Breast epithelium (tissue), 4 donors: Measurements from ENCODE around the gene STRIP1. TPM values are rescaled to one million over a fixed set of nuclear protein-coding genes. Genes with fewer than 3 reads are reported as not detected.

Experiments used
- DNase-seq, 2 donors: peaks; one replicate each; pipeline ENCODE4 v3.0.0-alpha.2; 2019; ENCODE audit warnings: low spot score in 2 of 2
- H3K27ac ChIP-seq, 2 donors: fragments of 200-600 bp; sonication (generic) in 1 of 2; one replicate each; pipeline ENCODE4 v1.5.1; 2016 to 2019; ENCODE audit warnings: mild to moderate bottlenecking in 1 of 2
- H3K27me3 ChIP-seq, 2 donors: fragments of 200-600 bp; sonication (generic) in 1 of 2; one replicate each; pipeline versions ENCODE4 v1.5.1 to v1.6.0; 2017 to 2019; ENCODE audit warnings: control low read depth in 1 of 2, mild to moderate bottlenecking in 1 of 2
- H3K36me3 ChIP-seq: fragments of 200-600 bp; one replicate; pipeline ENCODE4 v1.5.1; 2019
- H3K4me1 ChIP-seq, 2 donors: fragments of 200-600 bp; sonication (generic); one replicate each; pipeline ENCODE4 v1.5.1; 2016 to 2019; ENCODE audit warnings: control low read depth in 1 of 2
- H3K4me3 ChIP-seq, 3 donors: fragments of 200-600 bp; sonication (generic); 1 replicate in 2 of 3; 2 replicates in 1 of 3; pipeline ENCODE4 v1.5.1; 2016 to 2019; ENCODE audit warnings: mild to moderate bottlenecking in 3 of 3, moderate library complexity in 2 of 3
- H3K9me3 ChIP-seq, 2 donors: fragments of 200-600 bp; sonication (generic) in 1 of 2; one replicate each; pipeline ENCODE4 v1.5.1; 2016 to 2019; ENCODE audit warnings: control low read depth in 1 of 2
- POLR2A ChIP-seq: fragments of 450-650 bp; IDR thresholded peaks from one replicate; pipeline ENCODE4 v1.6.1; 2016; ENCODE audit warnings: antibody characterized with exemption, mild to moderate bottlenecking, moderate library complexity
- POLR2AphosphoS5 ChIP-seq, 3 donors: sonication (generic); formaldehyde crosslinking; IDR thresholded peaks; one replicate each; pipeline ENCODE4 v1.6.1; 2017; ENCODE audit warnings: antibody characterized with exemption in 3 of 3
- intact Hi-C: fragments of 100-400 bp; cut with DNase I; formaldehyde crosslinking; loops from one replicate; pipeline ENCODE4 v1.15.1; 2023; ENCODE audit warnings: low total_unique reads
- total RNA-seq, 3 donors: library from RNA; depleted of rRNA; stranded (reverse); fragments of >200 nt; gene quantifications; one replicate each; pipeline ENCODE4 v1.1.0, GENCODE V29; 2016
- TF ChIP-seq, protein P1 (sequence below), 3 donors: fragments of 450-650 bp; IDR thresholded peaks; one replicate each; pipeline ENCODE4 v1.5.1; 2016 to 2017; ENCODE audit warnings: antibody characterized with exemption in 3 of 3, mild to moderate bottlenecking in 3 of 3, moderate library complexity in 3 of 3

Gene STRIP1
- total RNA-seq, 3 donors from 2014 or later: 35.7 to 59.0 (median 56.6) TPM

DNA sequence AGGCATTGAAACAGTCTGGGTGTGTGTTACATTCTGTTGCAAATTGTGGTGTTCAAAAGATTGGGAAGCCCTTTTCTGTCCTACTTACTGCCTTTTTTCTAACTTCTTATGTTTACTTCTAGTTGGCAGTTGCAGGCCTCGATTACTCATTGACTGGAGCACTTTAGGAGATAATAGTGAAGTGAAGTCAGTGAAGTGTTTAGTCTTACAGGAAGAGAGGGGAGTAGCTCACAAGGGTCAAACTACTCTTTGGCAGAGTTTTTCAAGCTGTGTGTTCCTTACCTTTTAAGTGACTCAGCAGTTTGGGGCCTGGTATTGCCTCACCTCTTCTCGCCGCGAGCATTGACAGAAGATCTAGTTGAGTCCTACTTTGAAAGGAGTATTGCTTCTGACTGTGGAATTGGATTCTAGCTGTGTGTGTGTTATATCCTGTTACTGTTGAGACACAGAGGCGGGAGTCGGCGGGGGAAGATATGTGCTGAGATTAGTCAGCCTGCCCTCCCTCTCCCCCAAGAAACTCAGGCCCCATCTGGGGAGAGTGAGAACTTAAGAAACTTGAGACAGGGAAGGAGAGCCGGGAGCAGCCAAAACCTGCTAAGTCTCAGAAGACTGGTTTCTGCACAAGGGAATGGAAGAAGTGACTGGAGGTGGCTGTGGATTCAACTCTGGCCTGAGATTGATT, 30.5 kb upstream of the STRIP1 start:
- Histone ChIP-seq H3K27ac (peak overlapping the region; percentile 78 to 87), H3K9me3 (no peaks in the 10 kb centered on the region), H3K4me3 (peak overlapping the region in 1 of 3 donors; percentile 44), H3K36me3 (no peaks in the 10 kb centered on the region), H3K4me1 (peaks cover 0 to 15% of the 10 kb centered on the region in 2 donors), H3K27me3 (no peaks in the 10 kb centered on the region)
- DNase-seq: peak; percentile 71 to 75
- TF ChIP-seq, protein P1, sequence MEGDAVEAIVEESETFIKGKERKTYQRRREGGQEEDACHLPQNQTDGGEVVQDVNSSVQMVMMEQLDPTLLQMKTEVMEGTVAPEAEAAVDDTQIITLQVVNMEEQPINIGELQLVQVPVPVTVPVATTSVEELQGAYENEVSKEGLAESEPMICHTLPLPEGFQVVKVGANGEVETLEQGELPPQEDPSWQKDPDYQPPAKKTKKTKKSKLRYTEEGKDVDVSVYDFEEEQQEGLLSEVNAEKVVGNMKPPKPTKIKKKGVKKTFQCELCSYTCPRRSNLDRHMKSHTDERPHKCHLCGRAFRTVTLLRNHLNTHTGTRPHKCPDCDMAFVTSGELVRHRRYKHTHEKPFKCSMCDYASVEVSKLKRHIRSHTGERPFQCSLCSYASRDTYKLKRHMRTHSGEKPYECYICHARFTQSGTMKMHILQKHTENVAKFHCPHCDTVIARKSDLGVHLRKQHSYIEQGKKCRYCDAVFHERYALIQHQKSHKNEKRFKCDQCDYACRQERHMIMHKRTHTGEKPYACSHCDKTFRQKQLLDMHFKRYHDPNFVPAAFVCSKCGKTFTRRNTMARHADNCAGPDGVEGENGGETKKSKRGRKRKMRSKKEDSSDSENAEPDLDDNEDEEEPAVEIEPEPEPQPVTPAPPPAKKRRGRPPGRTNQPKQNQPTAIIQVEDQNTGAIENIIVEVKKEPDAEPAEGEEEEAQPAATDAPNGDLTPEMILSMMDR (IDR thresholded peaks at IDR 0.05): no peak
- no peak for TF ChIP-seq POLR2A
- TF ChIP-seq POLR2AphosphoS5 (IDR thresholded peaks at IDR 0.05): peak; percentile 52 to 63 (median 61)
- intact Hi-C loops: no loop called here

DNA sequence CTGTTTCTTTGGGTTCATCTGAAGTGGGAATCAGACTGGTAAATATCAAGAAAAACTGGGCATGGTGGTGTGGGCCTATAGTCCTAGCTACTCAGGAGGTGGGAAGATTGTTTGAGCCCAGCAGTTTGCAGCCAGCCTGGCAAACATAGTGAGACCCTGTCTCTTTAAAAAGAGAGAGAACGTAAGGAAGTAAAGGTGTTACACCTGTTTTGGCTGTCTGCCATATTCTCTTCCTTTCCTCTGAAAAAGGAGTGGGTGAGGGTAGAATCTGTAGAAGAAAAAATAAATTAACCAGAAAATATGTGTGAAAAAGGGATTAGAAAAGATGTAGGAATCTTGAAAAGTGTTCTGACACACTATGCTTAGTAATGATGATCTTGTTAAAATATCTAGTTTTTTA, 29.8 kb upstream of the STRIP1 start:
- Histone ChIP-seq H3K27ac (peak overlapping the region; percentile 78 to 87), H3K9me3 (no peaks in the 10 kb centered on the region), H3K36me3 (no peaks in the 10 kb centered on the region), H3K4me3 (peak overlapping the region in 1 of 3 donors; percentile 44), H3K4me1 (peaks cover 0 to 15% of the 10 kb centered on the region in 2 donors), H3K27me3 (no peaks in the 10 kb centered on the region)
- intact Hi-C loops: no loop called here
- no peak for TF ChIP-seq POLR2AphosphoS5 (IDR thresholded peaks at IDR 0.05)
- TF ChIP-seq POLR2A: no peak
- TF ChIP-seq, protein P1 (IDR thresholded peaks at IDR 0.05): no peak
- no peak for DNase-seq

DNA sequence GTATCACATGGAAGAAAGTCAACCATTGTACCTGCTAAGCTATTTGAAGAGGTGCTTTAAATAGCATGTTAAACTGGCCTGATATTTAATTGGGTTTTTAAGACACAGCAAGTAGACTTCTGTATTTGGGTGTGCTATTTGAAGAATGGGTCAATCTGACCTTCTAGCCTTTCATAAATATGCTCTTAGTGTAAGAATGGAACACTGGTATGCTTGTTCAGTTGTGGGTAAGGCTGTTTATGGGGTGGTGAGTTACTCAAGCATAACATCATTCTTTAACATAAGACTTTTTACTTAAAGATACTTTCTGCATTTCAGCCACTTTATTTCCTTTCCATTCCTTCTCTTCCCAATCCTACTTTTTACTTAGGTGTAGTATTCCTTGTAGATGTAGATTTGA, 28.5 kb upstream of the STRIP1 start:
- intact Hi-C loops: no loop called here
- Histone ChIP-seq H3K4me3 (no peak overlapping the region), H3K9me3 (no peaks in the 10 kb centered on the region), H3K4me1 (peaks cover 0 to 15% of the 10 kb centered on the region in 2 donors), H3K36me3 (peaks cover 4% of the 10 kb centered on the region), H3K27me3 (no peaks in the 10 kb centered on the region), H3K27ac (peak overlapping the region in 1 of 2 donors; percentile 13)
- TF ChIP-seq POLR2AphosphoS5 (IDR thresholded peaks at IDR 0.05): no peak
- TF ChIP-seq, protein P1 (IDR thresholded peaks at IDR 0.05): no peak
- no peak for TF ChIP-seq POLR2A
- no peak for DNase-seq

DNA sequence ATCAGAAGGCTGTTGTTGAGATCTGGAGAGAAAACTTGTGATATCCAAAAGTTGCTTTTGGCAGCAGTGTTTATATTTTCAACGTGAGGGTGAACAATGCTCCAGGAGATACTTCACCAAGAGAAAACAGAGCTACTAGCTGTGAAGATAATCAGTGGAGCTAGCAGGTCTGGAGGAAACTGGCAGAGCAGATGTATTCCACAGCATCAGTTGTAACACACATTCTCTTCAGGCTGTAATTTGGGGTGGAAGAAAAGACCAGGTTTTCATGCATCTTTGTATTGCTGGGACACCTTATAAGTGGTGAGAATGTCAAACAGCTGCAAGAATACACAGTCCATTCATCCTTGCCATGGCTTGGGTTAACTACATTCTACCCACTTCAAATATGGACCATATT, 27.9 kb upstream of the STRIP1 start:
- no peaks in the 10 kb centered on the region for H3K9me3 ChIP-seq
- no peaks in the 10 kb centered on the region for H3K27me3 ChIP-seq
- H3K27ac ChIP-seq: peak overlapping the region in 1 of 2 donors; percentile 13
- peaks cover 10% of the 10 kb centered on the region for H3K36me3 ChIP-seq
- no peak for DNase-seq
- H3K4me1 ChIP-seq: peaks cover 0 to 15% of the 10 kb centered on the region in 2 donors
- TF ChIP-seq POLR2AphosphoS5 (IDR thresholded peaks at IDR 0.05): no peak
- TF ChIP-seq, protein P1 (IDR thresholded peaks at IDR 0.05): no peak
- TF ChIP-seq POLR2A: no peak
- no peak overlapping the region for H3K4me3 ChIP-seq
- intact Hi-C loops: no loop called here

DNA sequence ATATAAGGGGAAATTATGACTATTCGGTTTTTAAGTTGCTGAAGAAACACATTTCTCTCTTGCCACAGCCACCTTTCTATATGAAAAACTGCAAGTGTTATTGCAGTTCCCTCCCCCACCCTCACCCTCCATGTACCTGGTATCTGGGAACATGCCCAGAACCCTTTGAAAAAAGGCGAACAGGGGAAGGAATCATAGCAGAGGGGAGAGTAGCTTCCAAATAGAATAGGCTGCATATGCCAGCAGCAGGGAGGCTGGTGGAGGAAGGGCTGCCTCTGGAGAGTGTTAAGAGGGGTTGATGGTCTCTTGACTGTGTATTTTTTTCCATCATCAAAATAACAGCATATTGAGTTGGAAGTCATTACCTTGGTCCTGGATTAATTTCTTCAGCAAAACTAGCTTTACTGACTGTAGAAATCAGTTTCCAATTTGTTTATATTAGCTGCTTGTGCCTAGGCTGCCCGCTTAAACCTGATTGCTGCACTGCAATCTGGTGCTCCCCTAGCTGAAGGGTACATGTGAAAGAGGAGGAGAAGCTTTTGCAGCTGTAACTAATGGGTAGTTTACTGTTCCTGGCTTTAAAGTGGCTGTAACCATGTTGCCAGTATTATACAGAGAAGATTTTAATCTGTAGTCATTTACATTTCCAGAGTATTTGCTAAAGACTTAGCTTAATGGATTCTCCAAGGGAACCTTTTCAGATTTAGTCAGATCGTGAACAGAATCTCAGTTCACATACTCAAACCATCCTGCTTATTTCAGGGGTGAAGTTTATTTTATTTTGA, 27.2 kb upstream of the STRIP1 start:
- DNase-seq: no peak
- H3K4me3 ChIP-seq: no peak overlapping the region
- H3K36me3 ChIP-seq: peaks cover 11% of the 10 kb centered on the region
- no peak overlapping the region for H3K27ac ChIP-seq
- no peaks in the 10 kb centered on the region for H3K9me3 ChIP-seq
- H3K4me1 ChIP-seq: peaks cover 0 to 15% of the 10 kb centered on the region in 2 donors
- H3K27me3 ChIP-seq: no peaks in the 10 kb centered on the region
- TF ChIP-seq POLR2A: no peak
- no peak for TF ChIP-seq POLR2AphosphoS5 (IDR thresholded peaks at IDR 0.05)
- TF ChIP-seq, protein P1 (IDR thresholded peaks at IDR 0.05): no peak
- intact Hi-C loops: no loop called here
